Gastrocnemius medialis (tissue), 4 donors: Measurements from ENCODE around the gene CD244.

Experiments
- CTCF ChIP-seq, 5 experiments: fragments of 450-650 bp in 3 of 5; fragments of 200-600 bp in 2 of 5; sonication (generic) in 2 of 5; IDR thresholded peaks in 4 of 5; conservative IDR thresholded peaks in 1 of 5; 1 replicate in 4 of 5; 2 replicates in 1 of 5; pipeline ENCODE4 v1.5.1; 2016 to 2019; ENCODE audit warnings: antibody characterized with exemption in 5 of 5, mild to moderate bottlenecking in 3 of 5, moderate library complexity in 3 of 5
- POLR2A ChIP-seq, 2 donors: fragments of 450-650 bp; IDR thresholded peaks; one replicate each; pipeline ENCODE4 v1.6.1; 2017; ENCODE audit warnings: antibody characterized with exemption in 2 of 2, mild to moderate bottlenecking in 2 of 2, moderate library complexity in 2 of 2

- no peak for TF ChIP-seq CTCF (IDR thresholded peaks at IDR 0.05 in 4 of 5, conservative IDR thresholded peaks at IDR 0.05 in 1 of 5)
- no peak for TF ChIP-seq POLR2A (IDR thresholded peaks at IDR 0.05)
Measured at GRCh38 chr1:160781186-160781766, 81.4 kb downstream of the CD244 start.
